Activated CD4-positive, alpha-beta memory T cell treated with anti-CD3 and anti-CD28 coated beads for 36 hours (primary cell): ENCODE results near the gene ATP8B3. TPM values are rescaled to one million over a fixed set of nuclear protein-coding genes. Genes with fewer than 3 reads are reported as not detected.

ENCODE experiments used
- CTCF ChIA-PET: fragments of 350-600 bp; sonication (Branson Sonifier 250); formaldehyde crosslinking; loops from one replicate; lab custom pipeline; 2021; ENCODE audit warnings: antibody characterized with exemption, inconsistent platforms; lab: Charles Lee
- POLR2A ChIA-PET: fragments of 350-600 bp; sonication (Branson Sonifier 250); formaldehyde crosslinking; loops from one replicate; lab custom pipeline; 2021; ENCODE audit warnings: antibody characterized with exemption; lab: Charles Lee
- DNase-seq: peaks from one replicate; pipeline ENCODE4 v3.0.0-alpha.2; 2020
- H3K27ac Mint-ChIP-seq: one replicate; pipeline ENCODE4 v1.8.0; 2021; ENCODE audit warnings: mixed read lengths
- H3K27me3 Mint-ChIP-seq: one replicate; pipeline ENCODE4 v1.8.0; 2021; ENCODE audit warnings: mixed read lengths
- H3K36me3 Mint-ChIP-seq: one replicate; pipeline ENCODE4 v1.8.0; 2021; ENCODE audit warnings: mixed read lengths
- H3K4me1 Mint-ChIP-seq: one replicate; pipeline ENCODE4 v1.8.0; 2021; ENCODE audit warnings: low read depth, mixed read lengths
- H3K4me3 Mint-ChIP-seq: one replicate; pipeline ENCODE4 v1.8.0; 2021; ENCODE audit warnings: mild to moderate bottlenecking, mixed read lengths
- H3K9me3 Mint-ChIP-seq: one replicate; pipeline ENCODE4 v1.8.0; 2021; ENCODE audit warnings: mixed read lengths
- intact Hi-C: fragments of 100-400 bp; cut with micrococcal nuclease; formaldehyde crosslinking; loops from one replicate; pipeline ENCODE4 v1.15.1; 2023
- total RNA-seq, 2 experiments: library from RNA; stranded (reverse); gene quantifications; one replicate each; pipeline ENCODE4 v1.2.3, GENCODE V29; 2021

Gene ATP8B3
- total RNA-seq, result 1 to 10 TPM; 9.6 to 10.0 TPM

- intact Hi-C loops, result loop anchor here (1.0 to 2.0 kb wide), 2 partner anchors 23 to 36 kb away; partner anchors contain the start of gene REXO1
- Mint-ChIP-seq H3K9me3 (no peaks in the 10 kb centered on the region), H3K4me1 (peaks cover 16% of the 10 kb centered on the region), H3K4me3 (peak within 1 kb of the TSS; percentile 84), H3K36me3 (peaks cover 4% of the 10 kb centered on the region), H3K27me3 (no peaks in the 10 kb centered on the region), H3K27ac (peak within 1 kb of the TSS; percentile 87)
- no peak for DNase-seq
- ChIA-PET CTCF (interaction anchor here (3.6 kb wide), 1 partner anchor 14 kb away, joined by 18 read pairs; no protein-coding TSS in a partner anchor), POLR2A (interaction anchor here (1.0 kb wide), 1 partner anchor 221 kb away, joined by 3 read pairs; no protein-coding TSS in a partner anchor)
Measured at GRCh38 chr19:1811942-1812425, at the start of gene ATP8B3. Gene ATP8B3, minus strand, starts transcription at chr19:1812276. Its CDS starts 540 bp downstream, at chr19:1811736.

GRCh38 chr19:1861599-1862031 is 49.5 kb upstream of the ATP8B3 start:
- Mint-ChIP-seq H3K36me3 (no peaks in the 10 kb centered on the region), H3K4me1 (peaks cover 38% of the 10 kb centered on the region), H3K4me3 (peak overlapping the region; percentile 93), H3K27ac (peak overlapping the region; percentile 9), H3K9me3 (no peaks in the 10 kb centered on the region), H3K27me3 (no peaks in the 10 kb centered on the region)
- CTCF ChIA-PET, result no interaction called here
- POLR2A ChIA-PET, result no interaction called here
- intact Hi-C loops, result no loop called here
- no peak for DNase-seq

GRCh38 chr19:1860821-1861598 is 48.9 kb upstream of the ATP8B3 start:
- no peak for DNase-seq
- no peaks in the 10 kb centered on the region for H3K27me3 Mint-ChIP-seq
- no peak overlapping the region for H3K27ac Mint-ChIP-seq
- H3K9me3 Mint-ChIP-seq, result no peaks in the 10 kb centered on the region
- CTCF ChIA-PET, result no interaction called here
- POLR2A ChIA-PET, result no interaction called here
- peaks cover 38% of the 10 kb centered on the region for H3K4me1 Mint-ChIP-seq
- intact Hi-C loops, result no loop called here
- H3K4me3 Mint-ChIP-seq, result peak overlapping the region; percentile 93
- H3K36me3 Mint-ChIP-seq, result no peaks in the 10 kb centered on the region

- no peak overlapping the region for H3K4me3 Mint-ChIP-seq
- no peaks in the 10 kb centered on the region for H3K36me3 Mint-ChIP-seq
- intact Hi-C loops, result no loop called here
- peak overlapping the region; percentile 56 for H3K27ac Mint-ChIP-seq
- peaks cover 35% of the 10 kb centered on the region for H3K4me1 Mint-ChIP-seq
- H3K9me3 Mint-ChIP-seq, result no peaks in the 10 kb centered on the region
- no peaks in the 10 kb centered on the region for H3K27me3 Mint-ChIP-seq
- DNase-seq, result peak; percentile 76
- ChIA-PET CTCF (interaction anchor here (0.6 kb wide), 1 partner anchor 11 kb away, joined by 4 read pairs; no protein-coding TSS in a partner anchor), POLR2A (no interaction called here)
Measured at GRCh38 chr19:1860042-1860775, 48.1 kb upstream of the ATP8B3 start.

DNA sequence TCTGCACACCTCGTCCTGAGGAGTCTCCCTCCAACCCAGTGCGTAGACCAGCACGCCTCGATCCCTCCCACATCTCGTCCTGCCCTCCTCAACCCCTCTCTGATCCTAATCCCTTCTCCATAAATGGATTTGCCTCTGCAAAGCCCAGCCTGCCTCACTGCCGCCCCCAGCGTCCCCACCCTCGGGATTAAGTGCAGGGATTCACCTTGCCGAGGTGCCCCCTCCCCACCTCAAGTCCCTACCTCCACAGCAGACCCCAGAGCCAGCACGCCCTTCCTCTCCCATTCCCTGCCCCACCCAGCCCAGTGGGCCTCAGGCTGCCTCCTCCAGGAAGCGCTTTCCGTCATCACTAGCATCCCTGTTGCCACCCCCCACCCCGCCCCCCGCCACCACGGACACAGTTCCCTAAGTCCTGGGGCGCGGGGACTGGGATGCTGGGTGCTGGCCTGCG is 47.3 kb upstream of the ATP8B3 start:
- Mint-ChIP-seq H3K4me1 (peaks cover 43% of the 10 kb centered on the region), H3K9me3 (no peaks in the 10 kb centered on the region)
- POLR2A ChIA-PET, result no interaction called here

DNA sequence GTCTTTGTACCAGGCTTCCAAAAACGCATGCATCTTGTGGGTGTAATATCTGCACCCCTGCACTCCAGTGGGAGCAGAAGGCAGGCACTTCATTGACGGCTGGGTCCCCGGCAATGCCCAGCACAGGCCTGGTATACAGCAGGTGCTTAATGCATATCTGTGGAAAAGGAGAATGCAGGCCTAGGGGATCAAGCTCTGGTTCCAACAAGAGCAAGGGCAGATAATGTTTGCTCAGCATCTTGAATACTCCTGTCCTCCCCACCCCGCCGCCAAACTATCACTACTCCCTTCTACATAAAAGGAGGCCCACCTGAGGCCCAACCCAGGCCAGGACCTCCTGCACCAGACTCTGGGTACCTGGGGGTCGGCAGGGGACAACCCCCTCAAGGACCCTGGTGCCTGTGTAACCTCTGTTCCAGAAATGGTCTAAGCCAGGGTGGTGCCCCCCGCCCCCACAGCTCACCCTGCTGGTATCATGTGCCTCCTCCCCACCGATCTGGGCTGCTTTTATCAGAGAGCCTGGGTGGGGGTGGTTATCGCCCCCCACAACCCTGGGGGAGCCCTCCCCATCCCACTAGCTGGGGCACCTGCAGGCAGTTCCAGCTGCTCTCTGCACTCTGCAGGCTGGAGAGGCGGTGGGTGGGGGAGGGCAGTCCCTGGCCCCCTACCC is 46.5 kb upstream of the ATP8B3 start:
- H3K36me3 Mint-ChIP-seq, result no peaks in the 10 kb centered on the region
- POLR2A ChIA-PET, result interaction anchor here (2.1 kb wide), 1 partner anchor 18 kb away, joined by 8 read pairs; no protein-coding TSS in a partner anchor
- no peaks in the 10 kb centered on the region for H3K27me3 Mint-ChIP-seq
- no peaks in the 10 kb centered on the region for H3K9me3 Mint-ChIP-seq
- H3K4me3 Mint-ChIP-seq, result no peak overlapping the region
- peaks cover 45% of the 10 kb centered on the region for H3K4me1 Mint-ChIP-seq
- peak overlapping the region; percentile 65 for H3K27ac Mint-ChIP-seq
- DNase-seq, result no peak
- intact Hi-C loops, result no loop called here
- CTCF ChIA-PET, result interaction anchor here (1.7 to 3.3 kb wide), 3 partner anchors 9 to 32 kb away, joined by 6 to 13 read pairs (median 9); no protein-coding TSS in a partner anchor

More for the DNA sequence above, 47.3 kb upstream of the ATP8B3 start:
- Mint-ChIP-seq H3K4me3 (peak overlapping the region; percentile 27), H3K36me3 (no peaks in the 10 kb centered on the region), H3K27ac (peak overlapping the region; percentile 64), H3K27me3 (no peaks in the 10 kb centered on the region)
- CTCF ChIA-PET, result interaction anchor here (1.7 to 3.3 kb wide), 3 partner anchors 10 to 33 kb away, joined by 6 to 13 read pairs (median 9); no protein-coding TSS in a partner anchor
- DNase-seq, result no peak
- intact Hi-C loops, result no loop called here

DNA sequence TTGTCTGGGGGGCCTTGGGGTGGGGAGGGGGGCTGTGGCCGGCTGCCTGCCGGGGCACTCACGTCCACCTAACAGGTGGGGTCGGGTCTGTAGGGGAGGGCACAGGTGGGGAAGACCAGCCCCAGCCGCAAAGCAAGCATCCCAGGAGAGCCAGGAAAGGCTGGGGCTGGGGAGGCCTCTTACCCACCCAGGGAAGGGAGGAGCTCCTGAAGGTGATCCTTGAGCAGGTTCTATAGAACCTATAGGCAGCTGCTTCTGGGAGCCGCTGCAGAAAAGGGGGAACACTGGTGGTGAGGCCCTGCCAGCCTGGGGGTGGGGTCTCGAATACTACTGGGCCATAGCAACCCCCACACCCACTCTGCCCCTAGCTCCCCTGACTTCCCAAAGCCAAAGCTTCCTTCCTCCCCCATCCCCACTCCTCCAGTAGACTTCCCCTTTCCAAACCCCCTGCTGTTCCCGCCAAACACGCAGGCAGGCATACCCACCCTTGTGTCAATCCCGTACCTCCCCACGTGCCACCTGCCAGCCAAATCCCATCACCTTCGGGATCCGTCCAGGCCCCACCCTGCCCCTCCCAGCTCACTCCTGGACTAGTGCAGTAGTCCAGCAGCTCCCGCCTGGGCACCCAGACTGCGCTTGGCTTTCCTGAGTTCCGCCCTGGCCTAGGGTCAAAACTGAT is 45.7 kb upstream of the ATP8B3 start:
- CTCF ChIA-PET, result interaction anchor here (1.4 to 3.3 kb wide), 4 partner anchors 8 to 40 kb away, joined by 5 to 13 read pairs (median 8); no protein-coding TSS in a partner anchor
- H3K4me3 Mint-ChIP-seq, result peak overlapping the region; percentile 67
- intact Hi-C loops, result no loop called here
- H3K27me3 Mint-ChIP-seq, result no peaks in the 10 kb centered on the region
- peaks cover 51% of the 10 kb centered on the region for H3K4me1 Mint-ChIP-seq
- POLR2A ChIA-PET, result interaction anchor here (0.6 to 2.1 kb wide), 3 partner anchors 19 to 1175 kb away, joined by 3 to 8 read pairs (median 3); no protein-coding TSS in a partner anchor
- peaks cover 4% of the 10 kb centered on the region for H3K36me3 Mint-ChIP-seq
- H3K27ac Mint-ChIP-seq, result peak overlapping the region; percentile 78
- DNase-seq, result no peak
- H3K9me3 Mint-ChIP-seq, result no peaks in the 10 kb centered on the region

DNA sequence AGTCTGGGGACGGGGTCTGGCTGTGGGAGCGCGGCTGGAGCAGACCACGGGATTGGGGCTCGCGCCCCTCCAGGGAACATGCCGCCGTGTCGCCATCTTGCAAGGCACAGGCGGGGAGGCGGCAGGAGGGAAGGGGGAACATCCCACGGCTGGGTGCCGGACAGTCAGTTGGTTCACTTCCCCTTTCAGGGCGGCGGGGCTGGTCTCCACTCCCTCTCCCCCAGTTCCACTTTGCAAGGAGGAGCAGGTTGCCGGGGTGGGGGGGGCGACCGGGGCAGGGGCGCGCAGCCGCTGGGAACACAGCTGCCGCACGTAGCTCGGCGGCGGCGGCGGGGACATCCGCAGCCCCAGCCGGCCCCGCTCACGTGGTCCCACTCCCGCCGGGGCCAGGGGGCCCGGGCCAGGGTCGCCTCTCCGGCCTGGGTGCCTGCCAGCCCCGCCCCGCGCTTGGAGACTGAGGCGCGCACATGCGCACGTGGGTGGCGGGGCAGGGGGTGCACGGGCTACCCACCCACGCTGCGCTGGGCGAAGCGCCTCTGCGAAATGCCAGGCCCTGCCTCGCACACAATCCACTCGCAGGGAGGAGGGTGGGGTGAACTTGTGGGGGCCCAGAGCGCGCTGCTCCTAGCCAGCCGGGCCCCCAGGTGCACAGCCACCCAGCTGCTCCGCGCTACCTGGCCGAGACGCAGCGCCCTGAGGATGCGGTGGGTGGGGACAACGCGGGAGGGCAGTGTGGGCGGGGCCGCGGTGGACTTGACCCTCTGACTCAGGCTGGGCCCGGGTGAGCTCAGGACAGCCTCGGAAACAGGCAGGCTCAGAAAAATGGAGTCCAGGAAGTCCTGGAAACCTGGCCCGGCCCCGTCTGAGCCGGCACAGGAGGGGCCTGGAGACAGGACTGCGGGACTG is 44.9 kb upstream of the ATP8B3 start:
- Mint-ChIP-seq H3K9me3 (no peaks in the 10 kb centered on the region), H3K27me3 (no peaks in the 10 kb centered on the region), H3K27ac (peak overlapping the region; percentile 91), H3K4me3 (peak overlapping the region; percentile 80), H3K36me3 (peaks cover 4% of the 10 kb centered on the region), H3K4me1 (peaks cover 58% of the 10 kb centered on the region)
- intact Hi-C loops, result no loop called here
- peak; percentile 79 for DNase-seq
- CTCF ChIA-PET, result interaction anchor here (1.4 to 3.3 kb wide), 4 partner anchors 18 to 41 kb away, joined by 5 to 13 read pairs (median 9); no protein-coding TSS in a partner anchor
- POLR2A ChIA-PET, result interaction anchor here (1.3 to 2.1 kb wide), 3 partner anchors 19 to 46 kb away, joined by 3 to 8 read pairs (median 3); no protein-coding TSS in a partner anchor

- Mint-ChIP-seq H3K4me1 (peaks cover 54% of the 10 kb centered on the region), H3K27me3 (no peaks in the 10 kb centered on the region), H3K4me3 (peak overlapping the region; percentile 80), H3K36me3 (peaks cover 4% of the 10 kb centered on the region), H3K27ac (peak overlapping the region; percentile 91), H3K9me3 (no peaks in the 10 kb centered on the region)
- intact Hi-C loops, result no loop called here
- POLR2A ChIA-PET, result interaction anchor here (0.6 to 1.7 kb wide), 3 partner anchors 28 to 264 kb away, joined by 3 read pairs; partner anchors contain the start of gene MBD3
- DNase-seq, result peak; percentile 22
- CTCF ChIA-PET, result interaction anchor here (2.2 to 3.3 kb wide), 4 partner anchors 9 to 30 kb away, joined by 9 to 14 read pairs (median 11); no protein-coding TSS in a partner anchor
Measured at GRCh38 chr19:1856345-1856697, 44.2 kb upstream of the ATP8B3 start.

DNA sequence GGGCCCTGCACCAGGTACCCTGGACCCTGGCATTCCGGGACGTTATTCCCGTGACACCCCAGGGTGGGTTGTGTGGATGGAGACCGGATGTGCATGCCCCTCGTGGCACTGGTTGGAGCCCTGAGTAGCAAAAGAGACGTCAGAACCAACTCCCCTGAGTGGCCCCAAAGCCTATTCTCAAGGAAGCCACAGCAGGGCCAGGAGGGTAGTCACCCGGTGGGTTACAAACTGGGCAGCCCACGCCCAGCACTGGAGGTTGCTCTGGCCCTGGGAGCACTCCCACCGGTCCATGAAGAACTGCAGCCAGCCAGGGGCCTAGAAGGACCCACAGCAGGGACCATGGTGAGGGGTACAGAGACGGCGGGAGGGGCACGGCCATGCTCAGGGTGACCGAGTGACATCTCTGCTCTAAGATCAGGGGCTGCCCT is 43.8 kb upstream of the ATP8B3 start:
- H3K4me1 Mint-ChIP-seq, result peaks cover 52% of the 10 kb centered on the region
- H3K9me3 Mint-ChIP-seq, result no peaks in the 10 kb centered on the region
- no peaks in the 10 kb centered on the region for H3K27me3 Mint-ChIP-seq
- peak; percentile 71 for DNase-seq
- peaks cover 4% of the 10 kb centered on the region for H3K36me3 Mint-ChIP-seq
- peak overlapping the region; percentile 91 for H3K27ac Mint-ChIP-seq
- CTCF ChIA-PET, result interaction anchor here (1.5 to 3.3 kb wide), 4 partner anchors 9 to 30 kb away, joined by 6 to 14 read pairs (median 9); no protein-coding TSS in a partner anchor
- POLR2A ChIA-PET, result interaction anchor here (0.6 to 1.7 kb wide), 2 partner anchors 47 to 263 kb away, joined by 3 read pairs; partner anchors contain the start of gene MBD3
- H3K4me3 Mint-ChIP-seq, result peak overlapping the region; percentile 80
- intact Hi-C loops, result no loop called here
